H1 (cell line): ENCODE results near the gene COMT. TPM values are rescaled to one million over a fixed set of nuclear protein-coding genes. Genes with fewer than 3 reads are reported as not detected.

ENCODE experiments used
- CBX8 ChIP-seq: fragments of 300-800, 300-1000 bp; sonication (generic); IDR thresholded peaks from 2 replicates; pipeline ENCODE4 v1.7.1; 2016; ENCODE audit warnings: low read depth, low read length, borderline replicate concordance
- GABPA ChIP-seq: IDR thresholded peaks from 2 replicates; pipeline ENCODE4 v1.6.1; 2011; ENCODE audit warnings: mild to moderate bottlenecking, low read length, moderate library complexity, borderline replicate concordance; ENCODE audit not compliant: insufficient read depth
- JUN ChIP-seq: IDR thresholded peaks from 2 replicates; pipeline ENCODE4 v1.6.1; 2011; ENCODE audit warnings: low read depth, mild to moderate bottlenecking, improper control_type of control experiment, low read length
- SIRT6 ChIP-seq: IDR thresholded peaks from one replicate; pipeline ENCODE4 v1.7.1; 2012; ENCODE audit warnings: low read length, inconsistent platforms
- SP1 ChIP-seq: IDR thresholded peaks from 2 replicates; pipeline ENCODE4 v1.6.1; 2011; ENCODE audit warnings: low read depth, low read length
- TAF1 ChIP-seq: IDR thresholded peaks from 2 replicates; pipeline ENCODE4 v1.6.1; 2011; ENCODE audit warnings: mild to moderate bottlenecking, low read depth, low read length
- polyA plus RNA-seq, 7 experiments: library from polyadenylated mRNA; depleted of rRNA in 3 of 7; stranded (reverse) in 5 of 7; unstranded in 2 of 7; fragments of >200 nt in 5 of 7; fragments of 200-250 nt in 2 of 7; gene quantifications; 1 replicate in 5 of 7; 2 replicates in 1 of 7; 4 replicates in 1 of 7; pipeline versions ENCODE4 v1.2.1 to v1.2.3, GENCODE V29; 2011 to 2013; ENCODE audit warnings: missing spikeins in 2 of 7, mixed read lengths in 2 of 7
- total RNA-seq: library from RNA; stranded (reverse); fragmentation: NEBNext Ultra II Directional; extraction: Animal tissue kit (Norgen Biotek cat#: 25700); gene quantifications from 2 replicates; pipeline ENCODE4 v1.2.1, GENCODE V29; 2021
- TF ChIP-seq, protein P1 (sequence below): IDR thresholded peaks from 2 replicates; pipeline ENCODE4 v1.6.1; 2012; ENCODE audit warnings: low read length, inconsistent platforms

The COMT gene
- total and polyA plus RNA-seq, 2 of the 8 experiments (the other 6 are each of a cell fraction or from before 2014, with no cell fraction given), result 15.2 to 33.7 TPM

DNA sequence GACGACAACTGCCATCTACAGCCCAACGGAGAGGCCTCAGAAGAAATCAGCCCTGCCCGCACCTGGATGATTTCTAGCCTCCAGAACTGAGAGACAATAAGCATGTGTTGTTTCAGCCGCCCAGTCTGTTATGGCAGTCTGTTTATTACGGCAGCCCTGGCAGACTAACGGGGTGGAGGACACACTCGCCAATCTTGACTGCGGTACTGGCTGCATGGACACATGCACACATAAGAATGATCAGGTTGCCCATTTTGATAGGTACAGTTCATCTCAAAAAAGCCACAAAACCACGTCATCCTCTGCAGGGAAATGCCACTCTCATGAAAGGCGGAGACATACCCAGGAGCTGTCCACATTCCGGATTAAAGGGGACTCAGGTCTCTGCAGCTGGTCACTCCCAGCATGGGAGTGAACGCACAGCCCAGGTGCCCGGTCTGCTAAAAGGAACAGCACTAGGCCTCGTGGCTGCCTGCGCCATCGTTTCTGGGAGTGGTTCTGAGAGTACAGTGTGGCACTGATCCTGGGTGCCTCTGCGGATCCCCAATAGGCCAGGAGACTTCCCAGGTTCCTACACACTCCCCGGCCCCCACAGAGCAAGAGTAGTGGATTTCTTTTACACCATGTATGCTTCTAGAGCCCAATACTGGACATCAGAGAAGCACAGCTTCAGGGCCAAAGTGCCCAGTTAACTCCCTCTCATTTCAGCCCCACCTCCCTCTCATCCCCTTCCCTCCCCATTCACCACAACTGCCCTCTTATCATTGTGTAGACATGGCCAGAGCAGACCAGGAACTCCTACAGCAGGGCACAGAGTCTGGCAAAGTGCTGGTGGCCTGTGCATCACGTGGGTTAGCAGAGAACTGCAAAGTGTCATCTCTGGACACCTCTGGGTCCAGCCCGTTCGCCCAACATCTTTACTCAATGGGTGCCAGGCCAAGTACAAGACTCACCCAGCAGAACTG, 11.7 kb upstream of the COMT start (continued):
- TF ChIP-seq, protein P1, sequence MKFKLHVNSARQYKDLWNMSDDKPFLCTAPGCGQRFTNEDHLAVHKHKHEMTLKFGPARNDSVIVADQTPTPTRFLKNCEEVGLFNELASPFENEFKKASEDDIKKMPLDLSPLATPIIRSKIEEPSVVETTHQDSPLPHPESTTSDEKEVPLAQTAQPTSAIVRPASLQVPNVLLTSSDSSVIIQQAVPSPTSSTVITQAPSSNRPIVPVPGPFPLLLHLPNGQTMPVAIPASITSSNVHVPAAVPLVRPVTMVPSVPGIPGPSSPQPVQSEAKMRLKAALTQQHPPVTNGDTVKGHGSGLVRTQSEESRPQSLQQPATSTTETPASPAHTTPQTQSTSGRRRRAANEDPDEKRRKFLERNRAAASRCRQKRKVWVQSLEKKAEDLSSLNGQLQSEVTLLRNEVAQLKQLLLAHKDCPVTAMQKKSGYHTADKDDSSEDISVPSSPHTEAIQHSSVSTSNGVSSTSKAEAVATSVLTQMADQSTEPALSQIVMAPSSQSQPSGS, result no peak
- no peak for TF ChIP-seq CBX8
- no peak for TF ChIP-seq JUN
- no peak for TF ChIP-seq SIRT6
- TF ChIP-seq TAF1, result no peak
- no peak for TF ChIP-seq GABPA
- TF ChIP-seq SP1, result no peak
- TF ChIP-seq, all 59 proteins: peak for 0
